ENCODE results near the gene OR2V2. TPM values are rescaled to one million over a fixed set of nuclear protein-coding genes. Genes with fewer than 3 reads are reported as not detected.
"Not testable (repeated sequence)": the region's sequence is repeated elsewhere in the genome, so short reads cannot be mapped to it uniquely, and the experiment has no call there.

The OR2V2 gene
- total RNA-seq, 1 donor, result not detected

GRCh38 chr5:181109489-181110013, 37.8 kb upstream of the OR2V2 start:
- Histone ChIP-seq H3K9me3 (ENCODE audit: low read depth, low read length) (no peaks in the 10 kb centered on the region), H3K4me3 (ENCODE audit: low read length) (no peak overlapping the region), H3K4me1 (ENCODE audit: insufficient read depth, low read length) (no peaks in the 10 kb centered on the region), H3K27me3 (ENCODE audit: insufficient read depth, low read length) (peaks cover 18% of the 10 kb centered on the region)

- Histone ChIP-seq H3K4me1 (ENCODE audit: insufficient read depth, low read length) (no peaks in the 10 kb centered on the region), H3K9me3 (ENCODE audit: low read depth, low read length) (no peaks in the 10 kb centered on the region), H3K4me3 (ENCODE audit: low read length) (no peak overlapping the region), H3K27me3 (ENCODE audit: insufficient read depth, low read length) (peaks cover 31% of the 10 kb centered on the region)
Measured at GRCh38 chr5:181111010-181111409, 36.4 kb upstream of the OR2V2 start.

GRCh38 chr5:181112476-181112875, 34.9 kb upstream of the OR2V2 start:
- Histone ChIP-seq H3K4me1 (ENCODE audit: insufficient read depth, low read length) (no peaks in the 10 kb centered on the region), H3K27me3 (ENCODE audit: insufficient read depth, low read length) (peaks cover 39% of the 10 kb centered on the region), H3K4me3 (ENCODE audit: low read length) (no peak overlapping the region), H3K9me3 (ENCODE audit: low read depth, low read length) (no peaks in the 10 kb centered on the region)

GRCh38 chr5:181113572-181113971, 33.8 kb upstream of the OR2V2 start:
- H3K4me1 ChIP-seq (ENCODE audit: insufficient read depth, low read length); H3K4me3 ChIP-seq (ENCODE audit: low read length); H3K9me3 ChIP-seq (ENCODE audit: low read depth, low read length): not testable (repeated sequence)
- peaks cover 42% of the 10 kb centered on the region for H3K27me3 ChIP-seq (ENCODE audit: insufficient read depth, low read length)

GRCh38 chr5:181114284-181114843, 33.0 kb upstream of the OR2V2 start:
- no peaks in the 10 kb centered on the region for H3K4me1 ChIP-seq (ENCODE audit: insufficient read depth, low read length)
- H3K4me3 ChIP-seq (ENCODE audit: low read length), result no peak overlapping the region
- H3K9me3 ChIP-seq (ENCODE audit: low read depth, low read length), result no peaks in the 10 kb centered on the region
- peaks cover 44% of the 10 kb centered on the region for H3K27me3 ChIP-seq (ENCODE audit: insufficient read depth, low read length)

GRCh38 chr5:181114844-181115778, 32.3 kb upstream of the OR2V2 start:
- Histone ChIP-seq H3K4me1 (ENCODE audit: insufficient read depth, low read length) (no peaks in the 10 kb centered on the region), H3K27me3 (ENCODE audit: insufficient read depth, low read length) (peaks cover 46% of the 10 kb centered on the region), H3K9me3 (ENCODE audit: low read depth, low read length) (no peaks in the 10 kb centered on the region), H3K4me3 (ENCODE audit: low read length) (no peak overlapping the region)

- no peaks in the 10 kb centered on the region for H3K4me1 ChIP-seq (ENCODE audit: insufficient read depth, low read length)
- no peak overlapping the region for H3K4me3 ChIP-seq (ENCODE audit: low read length)
- H3K27me3 ChIP-seq (ENCODE audit: insufficient read depth, low read length), result peaks cover 47% of the 10 kb centered on the region
- H3K9me3 ChIP-seq (ENCODE audit: low read depth, low read length), result no peaks in the 10 kb centered on the region
Measured at GRCh38 chr5:181118369-181118768, 29.0 kb upstream of the OR2V2 start.

GRCh38 chr5:181119105-181119504, 28.3 kb upstream of the OR2V2 start:
- H3K9me3 ChIP-seq (ENCODE audit: low read depth, low read length), result no peaks in the 10 kb centered on the region
- H3K27me3 ChIP-seq (ENCODE audit: insufficient read depth, low read length), result peaks cover 44% of the 10 kb centered on the region
- H3K4me3 ChIP-seq (ENCODE audit: low read length), result no peak overlapping the region
- no peaks in the 10 kb centered on the region for H3K4me1 ChIP-seq (ENCODE audit: insufficient read depth, low read length)

GRCh38 chr5:181120306-181120705, 27.1 kb upstream of the OR2V2 start:
- H3K4me3 ChIP-seq (ENCODE audit: low read length), result no peak overlapping the region
- peaks cover 32% of the 10 kb centered on the region for H3K27me3 ChIP-seq (ENCODE audit: insufficient read depth, low read length)
- H3K4me1 ChIP-seq (ENCODE audit: insufficient read depth, low read length), result no peaks in the 10 kb centered on the region
- H3K9me3 ChIP-seq (ENCODE audit: low read depth, low read length), result no peaks in the 10 kb centered on the region

- no peaks in the 10 kb centered on the region for H3K9me3 ChIP-seq (ENCODE audit: low read depth, low read length)
- no peak overlapping the region for H3K4me3 ChIP-seq (ENCODE audit: low read length)
- peaks cover 27% of the 10 kb centered on the region for H3K27me3 ChIP-seq (ENCODE audit: insufficient read depth, low read length)
- H3K4me1 ChIP-seq (ENCODE audit: insufficient read depth, low read length), result no peaks in the 10 kb centered on the region
Measured at GRCh38 chr5:181120761-181121160, 26.6 kb upstream of the OR2V2 start.

GRCh38 chr5:181121675-181122561, 25.5 kb upstream of the OR2V2 start:
- Histone ChIP-seq H3K27me3 (ENCODE audit: insufficient read depth, low read length) (peaks cover 17% of the 10 kb centered on the region), H3K4me1 (ENCODE audit: insufficient read depth, low read length) (no peaks in the 10 kb centered on the region), H3K9me3 (ENCODE audit: low read depth, low read length) (no peaks in the 10 kb centered on the region), H3K4me3 (ENCODE audit: low read length) (no peak overlapping the region)

- Histone ChIP-seq H3K4me1 (ENCODE audit: insufficient read depth, low read length) (no peaks in the 10 kb centered on the region), H3K4me3 (ENCODE audit: low read length) (no peak overlapping the region), H3K27me3 (ENCODE audit: insufficient read depth, low read length) (peaks cover 5% of the 10 kb centered on the region), H3K9me3 (ENCODE audit: low read depth, low read length) (no peaks in the 10 kb centered on the region)
Measured at GRCh38 chr5:181124526-181124925, 22.9 kb upstream of the OR2V2 start.

GRCh38 chr5:181126841-181127240, 20.5 kb upstream of the OR2V2 start:
- Histone ChIP-seq H3K4me3 (ENCODE audit: low read length) (no peak overlapping the region), H3K9me3 (ENCODE audit: low read depth, low read length) (no peaks in the 10 kb centered on the region), H3K27me3 (ENCODE audit: insufficient read depth, low read length) (no peaks in the 10 kb centered on the region), H3K4me1 (ENCODE audit: insufficient read depth, low read length) (no peaks in the 10 kb centered on the region)

GRCh38 chr5:181127456-181127855, 19.9 kb upstream of the OR2V2 start:
- H3K27me3 ChIP-seq (ENCODE audit: insufficient read depth, low read length), result no peaks in the 10 kb centered on the region

More at GRCh38 chr5:181127456-181127855, 19.9 kb upstream of the OR2V2 start:
- Histone ChIP-seq H3K9me3 (ENCODE audit: low read depth, low read length) (no peaks in the 10 kb centered on the region), H3K4me3 (ENCODE audit: low read length) (no peak overlapping the region), H3K4me1 (ENCODE audit: insufficient read depth, low read length) (no peaks in the 10 kb centered on the region)

All from mononuclear cell (primary cell).